ENCODE measurements around the gene DECR2. TPM values are rescaled to one million over a fixed set of nuclear protein-coding genes. Genes with fewer than 3 reads are reported as not detected.

DECR2 gene
- 10 to 100 TPM in 1 of 3 donors, 1 to 10 TPM in 2; 3.6 to 12.9 (median 5.4) TPM for polyA plus RNA-seq

- H3K36me3 Mint-ChIP-seq, result no peaks in the 10 kb centered on the region
- H3K4me3 Mint-ChIP-seq, result peak within 1 kb of the TSS; percentile 84 to 89 (median 87)
- H3K4me1 Mint-ChIP-seq, result peaks cover 10 to 18% of the 10 kb centered on the region in 2 donors
- H3K27ac Mint-ChIP-seq, result peak within 1 kb of the TSS; percentile 77 to 92 (median 88)
- no peaks in the 10 kb centered on the region for H3K9me3 Mint-ChIP-seq
- peak; percentile 92 to 95 (median 95) for DNase-seq
- peaks cover 8 to 23% (median 20%) of the 10 kb centered on the region in 3 donors for H3K27me3 Mint-ChIP-seq (ENCODE audit: low read depth in 3 of 3)
Measured at GRCh38 chr16:401468-402348, at the start of gene DECR2. DECR2 (plus strand) TSS chr16:401885; CDS start chr16:401964, 79 bp downstream.

GRCh38 chr16:352547-353403, 48.9 kb upstream of the DECR2 start, which contains the start of gene AXIN1:
AXIN1 (minus strand) TSS chr16:352723; CDS start chr16:347025, 5,698 bp downstream.
- H3K4me1 Mint-ChIP-seq, result peaks cover 64 to 67% of the 10 kb centered on the region in 2 donors
- no peaks in the 10 kb centered on the region for H3K9me3 Mint-ChIP-seq

GRCh38 chr16:353404-354290, 48.0 kb upstream of the DECR2 start:
- Mint-ChIP-seq H3K9me3 (no peaks in the 10 kb centered on the region), H3K4me1 (peaks cover 55 to 60% of the 10 kb centered on the region in 2 donors), H3K4me3 (peak overlapping the region; percentile 87 to 98 (median 92)), H3K36me3 (peaks cover 0 to 6% (median 6%) of the 10 kb centered on the region in 3 donors), H3K27ac (peak overlapping the region; percentile 91 to 98 (median 96)), H3K27me3 (ENCODE audit: low read depth in 3 of 3) (peaks cover 4 to 28% (median 8%) of the 10 kb centered on the region in 3 donors)
- DNase-seq, result peak in 2 of 3 donors; percentile 46 to 54

More at GRCh38 chr16:352547-353403, 48.9 kb upstream of the DECR2 start, which contains the start of gene AXIN1:
- peaks cover 6 to 28% (median 8%) of the 10 kb centered on the region in 3 donors for H3K27me3 Mint-ChIP-seq (ENCODE audit: low read depth in 3 of 3)
- H3K4me3 Mint-ChIP-seq, result peak within 1 kb of the TSS; percentile 92 to 98 (median 96)
- H3K36me3 Mint-ChIP-seq, result peaks cover 0 to 6% (median 6%) of the 10 kb centered on the region in 3 donors
- peak within 1 kb of the TSS; percentile 93 to 98 (median 96) for H3K27ac Mint-ChIP-seq
- DNase-seq, result peak; percentile 93 to 96 (median 94)

- Mint-ChIP-seq H3K27ac (peak overlapping the region; percentile 91 to 98 (median 96)), H3K4me3 (peak overlapping the region; percentile 87 to 98 (median 92)), H3K27me3 (ENCODE audit: low read depth in 3 of 3) (peaks cover 4 to 28% (median 8%) of the 10 kb centered on the region in 3 donors), H3K9me3 (no peaks in the 10 kb centered on the region), H3K4me1 (peaks cover 50 to 53% of the 10 kb centered on the region in 2 donors), H3K36me3 (peaks cover 0 to 6% (median 6%) of the 10 kb centered on the region in 3 donors)
- no peak for DNase-seq
Measured at GRCh38 chr16:354291-354881, 47.3 kb upstream of the DECR2 start.

GRCh38 chr16:354971-355461, 46.7 kb upstream of the DECR2 start:
- H3K9me3 Mint-ChIP-seq, result no peaks in the 10 kb centered on the region
- peaks cover 44 to 47% of the 10 kb centered on the region in 2 donors for H3K4me1 Mint-ChIP-seq
- H3K4me3 Mint-ChIP-seq, result peak overlapping the region; percentile 87 to 98 (median 92)
- H3K27me3 Mint-ChIP-seq (ENCODE audit: low read depth in 3 of 3), result peaks cover 4 to 25% (median 8%) of the 10 kb centered on the region in 3 donors
- H3K27ac Mint-ChIP-seq, result peak overlapping the region; percentile 91 to 98 (median 96)
- peaks cover 0 to 6% (median 6%) of the 10 kb centered on the region in 3 donors for H3K36me3 Mint-ChIP-seq
- peak; percentile 76 to 82 (median 77) for DNase-seq

GRCh38 chr16:356741-357140, 44.9 kb upstream of the DECR2 start:
- peak overlapping the region in 4 of 6 donors; percentile 62 to 98 (median 85) for H3K27ac Mint-ChIP-seq
- peaks cover 2 to 10% (median 6%) of the 10 kb centered on the region in 3 donors for H3K27me3 Mint-ChIP-seq (ENCODE audit: low read depth in 3 of 3)
- no peak for DNase-seq
- H3K4me3 Mint-ChIP-seq, result peak overlapping the region in 1 of 5 donors; percentile 9
- H3K36me3 Mint-ChIP-seq, result no peaks in the 10 kb centered on the region
- no peaks in the 10 kb centered on the region for H3K9me3 Mint-ChIP-seq
- H3K4me1 Mint-ChIP-seq, result peaks cover 27 to 32% of the 10 kb centered on the region in 2 donors

GRCh38 chr16:359067-359763, 42.5 kb upstream of the DECR2 start:
- no peak for DNase-seq
- Mint-ChIP-seq H3K4me3 (no peak overlapping the region), H3K4me1 (peaks cover 26 to 29% of the 10 kb centered on the region in 2 donors), H3K27me3 (ENCODE audit: low read depth in 3 of 3) (peaks cover 2 to 7% (median 4%) of the 10 kb centered on the region in 3 donors), H3K27ac (no peak overlapping the region), H3K9me3 (no peaks in the 10 kb centered on the region), H3K36me3 (no peaks in the 10 kb centered on the region)

GRCh38 chr16:359871-360697, 41.6 kb upstream of the DECR2 start:
- H3K4me1 Mint-ChIP-seq, result peaks cover 20 to 25% of the 10 kb centered on the region in 2 donors
- H3K9me3 Mint-ChIP-seq, result no peaks in the 10 kb centered on the region
- DNase-seq, result no peak
- peaks cover 2 to 4% (median 3%) of the 10 kb centered on the region in 3 donors for H3K27me3 Mint-ChIP-seq (ENCODE audit: low read depth in 3 of 3)
- H3K4me3 Mint-ChIP-seq, result no peak overlapping the region
- H3K36me3 Mint-ChIP-seq, result no peaks in the 10 kb centered on the region
- no peak overlapping the region for H3K27ac Mint-ChIP-seq

- peaks cover 1 to 3% (median 2%) of the 10 kb centered on the region in 3 donors for H3K27me3 Mint-ChIP-seq (ENCODE audit: low read depth in 3 of 3)
- no peak overlapping the region for H3K4me3 Mint-ChIP-seq
- no peak for DNase-seq
- no peaks in the 10 kb centered on the region for H3K36me3 Mint-ChIP-seq
- no peak overlapping the region for H3K27ac Mint-ChIP-seq
- H3K4me1 Mint-ChIP-seq, result peaks cover 13 to 17% of the 10 kb centered on the region in 2 donors
- no peaks in the 10 kb centered on the region for H3K9me3 Mint-ChIP-seq
Measured at GRCh38 chr16:360698-361336, 40.9 kb upstream of the DECR2 start.

- no peak overlapping the region for H3K4me3 Mint-ChIP-seq
- H3K27me3 Mint-ChIP-seq (ENCODE audit: low read depth in 3 of 3), result peaks cover 1 to 3% (median 2%) of the 10 kb centered on the region in 3 donors
- H3K36me3 Mint-ChIP-seq, result no peaks in the 10 kb centered on the region
- no peaks in the 10 kb centered on the region for H3K9me3 Mint-ChIP-seq
- no peak for DNase-seq
- H3K27ac Mint-ChIP-seq, result no peak overlapping the region
- peaks cover 10 to 13% of the 10 kb centered on the region in 2 donors for H3K4me1 Mint-ChIP-seq
Measured at GRCh38 chr16:361341-361871, 40.3 kb upstream of the DECR2 start.
